Immature natural killer cell (primary cell): Measurements from ENCODE around the gene IL17B. TPM values are rescaled to one million over a fixed set of nuclear protein-coding genes. Genes with fewer than 3 reads are reported as not detected.

Source experiments
- DNase-seq, 3 donors: peaks; one replicate each; pipeline ENCODE4 v3.0.0; 2022; ENCODE audit warnings: mixed read lengths in 1 of 3
- H3K27ac Mint-ChIP-seq, 6 donors: one replicate each; pipeline ENCODE4 v1.8.0; 2020; ENCODE audit warnings: mixed read lengths in 6 of 6, mild to moderate bottlenecking in 5 of 6, inconsistent platforms in 4 of 6, moderate library complexity in 3 of 6
- H3K27me3 Mint-ChIP-seq, 3 donors: one replicate each; pipeline ENCODE4 v1.8.0; 2020 to 2021; ENCODE audit warnings: low read depth in 3 of 3, mild to moderate bottlenecking in 3 of 3, mixed read lengths in 3 of 3, moderate library complexity in 3 of 3, inconsistent platforms in 1 of 3
- H3K36me3 Mint-ChIP-seq, 3 donors: one replicate each; pipeline ENCODE4 v1.8.0; 2020; ENCODE audit warnings: mixed read lengths in 3 of 3, inconsistent platforms in 2 of 3, mild to moderate bottlenecking in 2 of 3
- H3K4me1 Mint-ChIP-seq, 2 donors: one replicate each; pipeline ENCODE4 v1.8.0; 2020; ENCODE audit warnings: inconsistent platforms in 2 of 2, mild to moderate bottlenecking in 2 of 2, mixed read lengths in 2 of 2, moderate library complexity in 1 of 2
- H3K4me3 Mint-ChIP-seq, 5 donors: one replicate each; pipeline ENCODE4 v1.8.0; 2020; ENCODE audit warnings: mild to moderate bottlenecking in 5 of 5, mixed read lengths in 5 of 5, inconsistent platforms in 3 of 5, moderate library complexity in 3 of 5
- H3K9me3 Mint-ChIP-seq, 6 donors: one replicate each; pipeline ENCODE4 v1.8.0; 2020; ENCODE audit warnings: mild to moderate bottlenecking in 6 of 6, mixed read lengths in 6 of 6, inconsistent platforms in 4 of 6, moderate library complexity in 3 of 6
- polyA plus RNA-seq, 3 donors: library from polyadenylated mRNA; unstranded; fragments of 300-500 nt; fragmentation: Illumina TruSeq; gene quantifications; one replicate each; pipeline ENCODE4 v1.2.3, GENCODE V29; 2021

Gene IL17B
- polyA plus RNA-seq, 3 donors from 2014 or later: not detected

- Mint-ChIP-seq H3K27me3 (peaks cover 2 to 9% (median 3%) of the 10 kb centered on the region in 3 donors), H3K4me3 (no peak overlapping the region)
Measured at GRCh38 chr5:149340920-149341319, 38.2 kb downstream of the IL17B start.

GRCh38 chr5:149338364-149338763, 40.7 kb downstream of the IL17B start:
- H3K27ac Mint-ChIP-seq: no peak overlapping the region
- H3K36me3 Mint-ChIP-seq: peaks cover 0 to 4% (median 0%) of the 10 kb centered on the region in 3 donors
- no peak overlapping the region for H3K4me3 Mint-ChIP-seq
- no peaks in the 10 kb centered on the region for H3K4me1 Mint-ChIP-seq
- no peak for DNase-seq
- H3K27me3 Mint-ChIP-seq: no peaks in the 10 kb centered on the region
- H3K9me3 Mint-ChIP-seq: no peaks in the 10 kb centered on the region

More at GRCh38 chr5:149340920-149341319, 38.2 kb downstream of the IL17B start:
- H3K4me1 Mint-ChIP-seq: peaks cover 21% of the 10 kb centered on the region in 2 donors
- H3K27ac Mint-ChIP-seq: no peak overlapping the region
- H3K36me3 Mint-ChIP-seq: peaks cover 0 to 4% (median 0%) of the 10 kb centered on the region in 3 donors
- no peaks in the 10 kb centered on the region for H3K9me3 Mint-ChIP-seq
- DNase-seq: no peak

GRCh38 chr5:149337736-149338135, 41.4 kb downstream of the IL17B start:
- H3K9me3 Mint-ChIP-seq: no peaks in the 10 kb centered on the region
- no peak overlapping the region for H3K27ac Mint-ChIP-seq
- no peak for DNase-seq
- H3K36me3 Mint-ChIP-seq: peaks cover 0 to 4% (median 0%) of the 10 kb centered on the region in 3 donors
- no peaks in the 10 kb centered on the region for H3K27me3 Mint-ChIP-seq
- H3K4me3 Mint-ChIP-seq: no peak overlapping the region
- no peaks in the 10 kb centered on the region for H3K4me1 Mint-ChIP-seq

- H3K9me3 Mint-ChIP-seq: no peaks in the 10 kb centered on the region
- H3K27ac Mint-ChIP-seq: no peak overlapping the region
- no peaks in the 10 kb centered on the region for H3K4me1 Mint-ChIP-seq
- H3K36me3 Mint-ChIP-seq: peaks cover 0 to 4% (median 0%) of the 10 kb centered on the region in 3 donors
- no peak for DNase-seq
- H3K27me3 Mint-ChIP-seq: peaks cover 3% of the 10 kb centered on the region in 3 donors
- no peak overlapping the region for H3K4me3 Mint-ChIP-seq
Measured at GRCh38 chr5:149333711-149334443, 45.2 kb downstream of the IL17B start.

GRCh38 chr5:149328177-149328576, 50.9 kb downstream of the IL17B start:
- H3K27me3 Mint-ChIP-seq: peaks cover 3 to 4% (median 3%) of the 10 kb centered on the region in 3 donors
- H3K36me3 Mint-ChIP-seq: no peaks in the 10 kb centered on the region
- H3K4me3 Mint-ChIP-seq: no peak overlapping the region
- no peak overlapping the region for H3K27ac Mint-ChIP-seq
- no peaks in the 10 kb centered on the region for H3K4me1 Mint-ChIP-seq
- DNase-seq: no peak
- H3K9me3 Mint-ChIP-seq: no peaks in the 10 kb centered on the region

GRCh38 chr5:149326611-149327010, 52.5 kb downstream of the IL17B start:
- H3K36me3 Mint-ChIP-seq: no peaks in the 10 kb centered on the region
- H3K27ac Mint-ChIP-seq: no peak overlapping the region
- no peaks in the 10 kb centered on the region for H3K4me1 Mint-ChIP-seq
- peaks cover 1 to 3% (median 2%) of the 10 kb centered on the region in 3 donors for H3K27me3 Mint-ChIP-seq
- no peak overlapping the region for H3K4me3 Mint-ChIP-seq
- H3K9me3 Mint-ChIP-seq: no peaks in the 10 kb centered on the region
- DNase-seq: no peak

- no peak overlapping the region for H3K4me3 Mint-ChIP-seq
- H3K9me3 Mint-ChIP-seq: no peaks in the 10 kb centered on the region
- H3K4me1 Mint-ChIP-seq: no peaks in the 10 kb centered on the region
- no peak for DNase-seq
- no peak overlapping the region for H3K27ac Mint-ChIP-seq
- peaks cover 0 to 5% (median 2%) of the 10 kb centered on the region in 3 donors for H3K27me3 Mint-ChIP-seq
- no peaks in the 10 kb centered on the region for H3K36me3 Mint-ChIP-seq
Measured at GRCh38 chr5:149325894-149326293, 53.2 kb downstream of the IL17B start.

- H3K9me3 Mint-ChIP-seq: no peaks in the 10 kb centered on the region
- no peak overlapping the region for H3K27ac Mint-ChIP-seq
- H3K4me1 Mint-ChIP-seq: no peaks in the 10 kb centered on the region
- H3K4me3 Mint-ChIP-seq: no peak overlapping the region
- peaks cover 0 to 5% (median 2%) of the 10 kb centered on the region in 3 donors for H3K27me3 Mint-ChIP-seq
- DNase-seq: no peak
- no peaks in the 10 kb centered on the region for H3K36me3 Mint-ChIP-seq
Measured at GRCh38 chr5:149325166-149325735, 53.8 kb downstream of the IL17B start.

GRCh38 chr5:149324641-149325040, 54.5 kb downstream of the IL17B start:
- Mint-ChIP-seq H3K36me3 (no peaks in the 10 kb centered on the region), H3K4me3 (no peak overlapping the region), H3K27ac (no peak overlapping the region), H3K27me3 (peaks cover 0 to 5% (median 2%) of the 10 kb centered on the region in 3 donors), H3K9me3 (no peaks in the 10 kb centered on the region), H3K4me1 (no peaks in the 10 kb centered on the region)
- no peak for DNase-seq

Other genes with a start within 250 kb of the IL17B start
- gene ABLIM3, start 237.8 kb downstream of the IL17B start, polyA plus RNA-seq: under 1 TPM in 2 of 3 donors, not detected in 1; 0.21 to 0.30 TPM
- gene AFAP1L1, start 107.4 kb downstream of the IL17B start, polyA plus RNA-seq: under 1 TPM in 2 of 3 donors, not detected in 1; 0.28 to 0.83 TPM
- 1 to 10 TPM in 2 of 3 donors, under 1 TPM in 1; 0.88 to 4.5 (median 2.6) TPM for gene GRPEL2, start 33.8 kb downstream of the IL17B start, polyA plus RNA-seq
- 1 to 10 TPM; 3.7 to 8.7 (median 6.8) TPM for gene PCYOX1L, start 21.2 kb downstream of the IL17B start, polyA plus RNA-seq
- 100 to 1,000 TPM; 106 to 146 (median 134) TPM for gene CSNK1A1, start 172.1 kb upstream of the IL17B start, polyA plus RNA-seq
- gene ARHGEF37, start 202.2 kb upstream of the IL17B start, polyA plus RNA-seq: under 1 TPM in 1 of 3 donors, not detected in 2; 0.47 TPM